Gastroesophageal sphincter (tissue), 4 donors: ENCODE data around the gene PSMB5. TPM values are rescaled to one million over a fixed set of nuclear protein-coding genes. Genes with fewer than 3 reads are reported as not detected.

Experiments
- ATAC-seq: fragments of 150-250 bp; one replicate; pipeline ENCODE4 v1.9.1; 2016; ENCODE audit warnings: mild to moderate bottlenecking, moderate library complexity
- H3K27ac ChIP-seq, 4 donors: fragments of 200-600 bp; sonication (generic) in 3 of 4; 1 replicate in 3 of 4; 2 replicates in 1 of 4; pipeline ENCODE4 v1.5.1; 2016 to 2019
- H3K27me3 ChIP-seq: fragments of 200-600 bp; sonication (generic); one replicate; pipeline ENCODE4 v1.5.1; 2019
- H3K36me3 ChIP-seq, 2 donors: fragments of 200-600 bp; sonication (generic); one replicate each; pipeline ENCODE4 v1.5.1; 2019; ENCODE audit warnings: control low read depth in 1 of 2
- H3K4me1 ChIP-seq, 3 donors: fragments of 200-600 bp; sonication (generic); 1 replicate in 2 of 3; 2 replicates in 1 of 3; pipeline ENCODE4 v1.5.1; 2016 to 2019; ENCODE audit warnings: control low read depth in 2 of 3
- H3K4me3 ChIP-seq, 2 donors: fragments of 200-600 bp; sonication (generic); one replicate each; pipeline ENCODE4 v1.5.1; 2019; ENCODE audit warnings: mild to moderate bottlenecking in 1 of 2, moderate library complexity in 1 of 2
- H3K9me3 ChIP-seq, 3 donors: fragments of 200-600 bp; sonication (generic); one replicate each; pipeline ENCODE4 v1.5.1; 2017 to 2019; ENCODE audit warnings: control low read depth in 2 of 3
- CTCF ChIP-seq, 4 experiments: fragments of 200-600 bp in 2 of 4; fragments of 450-650 bp in 2 of 4; sonication (generic) in 1 of 4; IDR thresholded peaks; one replicate each; pipeline ENCODE4 v1.5.1; 2017 to 2019; ENCODE audit warnings: antibody characterized with exemption in 4 of 4, mild to moderate bottlenecking in 2 of 4, moderate library complexity in 2 of 4
- EP300 ChIP-seq: sonication (generic); formaldehyde crosslinking; IDR thresholded peaks from one replicate; pipeline ENCODE4 v1.6.1; 2017; ENCODE audit warnings: antibody characterized with exemption, mild to moderate bottlenecking
- POLR2A ChIP-seq, 2 donors: fragments of 450-650 bp; IDR thresholded peaks; one replicate each; pipeline ENCODE4 v1.6.1; 2017; ENCODE audit warnings: antibody characterized with exemption in 2 of 2, mild to moderate bottlenecking in 2 of 2, moderate library complexity in 1 of 2
- POLR2AphosphoS5 ChIP-seq: sonication (generic); formaldehyde crosslinking; IDR thresholded peaks from one replicate; pipeline ENCODE4 v1.6.1; 2017; ENCODE audit warnings: antibody characterized with exemption
- WGBS, 2 donors: methylation state at CpG; one replicate each; pipeline ENCODE4 v1.1.5; 2018; ENCODE audit warnings: low coverage in 1 of 2; 5-methylcytosine and 5-hydroxymethylcytosine counted together
- total RNA-seq, 4 donors: library from RNA; depleted of rRNA; stranded (reverse); fragments of >200 nt; gene quantifications; one replicate each; pipeline ENCODE4 v1.1.0, GENCODE V29; 2016

The PSMB5 gene
- total RNA-seq, 4 donors from 2014 or later = 125 to 182 (median 133) TPM

DNA sequence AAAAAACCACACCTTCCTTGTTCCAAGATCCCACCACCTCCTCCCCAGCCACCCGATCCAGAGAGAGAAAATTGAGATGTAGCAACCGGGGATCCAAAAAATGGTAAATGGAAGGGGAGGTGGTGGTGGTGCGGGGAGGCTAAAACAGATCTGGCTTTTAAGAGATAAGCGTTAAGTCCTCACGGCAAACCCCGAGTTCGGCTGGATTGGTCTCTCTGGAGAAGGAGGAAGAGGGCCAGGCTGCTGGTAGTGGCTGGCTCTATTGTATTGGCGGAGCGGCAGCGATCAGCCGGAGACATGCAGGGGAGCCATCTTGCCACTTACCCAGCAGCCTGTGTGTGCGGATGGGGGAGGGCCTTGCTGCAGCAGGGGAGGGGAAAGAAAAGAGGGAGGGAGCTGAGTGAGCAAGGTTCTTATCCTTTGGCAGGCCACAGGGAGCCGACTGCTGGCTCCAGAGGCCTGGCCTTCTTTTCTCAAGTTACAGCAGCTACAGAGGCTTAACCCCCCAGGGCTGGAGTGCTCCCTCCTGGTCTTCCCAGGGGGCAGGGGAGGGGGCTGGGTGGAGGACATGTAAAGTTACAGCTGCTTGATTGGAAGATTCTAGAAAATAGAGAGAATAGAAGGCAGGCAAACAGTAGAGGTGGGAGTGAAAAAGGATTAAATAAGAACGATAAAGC lies 36.7 kb upstream of the PSMB5 start:
- Histone ChIP-seq H3K9me3 (no peaks in the 10 kb centered on the region), H3K36me3 (peaks cover 3 to 76% of the 10 kb centered on the region in 2 donors), H3K27ac (peak overlapping the region; percentile 37 to 90 (median 84)), H3K4me1 (peaks cover 10 to 67% (median 24%) of the 10 kb centered on the region in 3 donors), H3K4me3 (peak overlapping the region; percentile 41 to 62), H3K27me3 (no peaks in the 10 kb centered on the region)
- ATAC-seq = peak; percentile 92
- 0% methylated on average over 9 to 14 of the region's 14 CpGs for WGBS, 2 donors
- TF ChIP-seq CTCF (IDR thresholded peaks at IDR 0.05) (peak in 1 of 4 experiments; percentile 37), POLR2AphosphoS5 (peak; percentile 70), EP300 (no peak), POLR2A (IDR thresholded peaks at IDR 0.05) (no peak)

- Histone ChIP-seq H3K4me1 (peaks cover 10 to 60% (median 24%) of the 10 kb centered on the region in 3 donors), H3K9me3 (no peaks in the 10 kb centered on the region), H3K36me3 (peaks cover 0 to 76% of the 10 kb centered on the region in 2 donors), H3K27me3 (no peaks in the 10 kb centered on the region), H3K27ac (peak overlapping the region; percentile 37 to 85 (median 68)), H3K4me3 (peak overlapping the region; percentile 41 to 62)
- ATAC-seq = no peak
- WGBS, 2 donors = 6% methylated on average over 9 of the region's 10 CpGs
- TF ChIP-seq POLR2AphosphoS5 = no peak
- TF ChIP-seq EP300 = no peak
- TF ChIP-seq CTCF (IDR thresholded peaks at IDR 0.05) = no peak
- TF ChIP-seq POLR2A (IDR thresholded peaks at IDR 0.05) = no peak
These were observed 35.8 kb upstream of the PSMB5 start for GRCh38 chr14:23070262-23071129.

DNA sequence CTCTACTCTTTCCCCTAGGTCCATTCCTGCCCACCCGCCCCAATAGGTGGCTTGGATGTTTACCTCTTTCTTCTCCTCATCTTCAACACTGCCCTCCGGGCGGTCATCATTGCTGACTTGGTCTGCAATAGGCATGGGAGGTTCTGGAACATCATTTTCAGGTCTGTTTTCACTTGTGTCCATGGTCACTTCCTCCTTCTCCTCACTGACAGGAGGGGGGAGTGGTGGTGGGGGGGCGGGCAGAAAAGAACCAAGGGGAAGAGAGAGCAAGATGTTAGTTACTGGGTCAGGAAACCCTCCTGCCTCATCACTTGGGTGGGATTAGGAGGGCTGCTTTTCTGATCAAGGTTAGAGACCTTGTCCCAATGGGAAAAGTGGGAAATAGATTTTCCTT lies 34.7 kb upstream of the PSMB5 start:
- no peaks in the 10 kb centered on the region for H3K9me3 ChIP-seq
- no peaks in the 10 kb centered on the region for H3K27me3 ChIP-seq
- ATAC-seq = no peak
- WGBS, 2 donors = 88% methylated on average over 3 of the region's 4 CpGs; no CpG with 5 or more reads in 1 of the 2 donors
- peaks cover 0 to 76% of the 10 kb centered on the region in 2 donors for H3K36me3 ChIP-seq
- TF ChIP-seq POLR2AphosphoS5 = no peak
- no peak for TF ChIP-seq CTCF (IDR thresholded peaks at IDR 0.05)
- no peak for TF ChIP-seq EP300
- TF ChIP-seq POLR2A (IDR thresholded peaks at IDR 0.05) = no peak
- H3K27ac ChIP-seq = peak overlapping the region in 3 of 4 donors; percentile 29 to 68 (median 47)
- H3K4me1 ChIP-seq = peaks cover 10 to 60% (median 24%) of the 10 kb centered on the region in 3 donors
- no peak overlapping the region for H3K4me3 ChIP-seq

- H3K4me3 ChIP-seq = no peak overlapping the region
- no peaks in the 10 kb centered on the region for H3K27me3 ChIP-seq
- 19 to 30% methylated on average over 7 to 8 of the region's 8 CpGs for WGBS, 2 donors
- no peak for TF ChIP-seq EP300
- TF ChIP-seq POLR2AphosphoS5 = peak; percentile 12
- TF ChIP-seq CTCF (IDR thresholded peaks at IDR 0.05) = peak; percentile 95 to 99 (median 98)
- no peak for TF ChIP-seq POLR2A (IDR thresholded peaks at IDR 0.05)
- H3K36me3 ChIP-seq = peaks cover 0 to 76% of the 10 kb centered on the region in 2 donors
- peaks cover 10 to 60% (median 24%) of the 10 kb centered on the region in 3 donors for H3K4me1 ChIP-seq
- ATAC-seq = peak; percentile 82
- H3K27ac ChIP-seq = peak overlapping the region in 3 of 4 donors; percentile 37 to 68 (median 47)
- no peaks in the 10 kb centered on the region for H3K9me3 ChIP-seq
These were observed 34.2 kb upstream of the PSMB5 start for GRCh38 chr14:23068789-23069412.
